B cell (primary cell): ENCODE data around the gene CRTC1. TPM values are rescaled to one million over a fixed set of nuclear protein-coding genes. Genes with fewer than 3 reads are reported as not detected.

Source experiments
- ATAC-seq: fragments of 200-7000 bp; cut with Tn5 transposase; one replicate; pipeline ENCODE4 v1.10.0; 2021; ENCODE audit warnings: low read depth, mild to moderate bottlenecking, moderate number of reproducible peaks, moderate library complexity
- CTCF ChIA-PET: fragments of 350-600 bp; sonication (Branson Sonifier 250); formaldehyde crosslinking; loops from one replicate; lab custom pipeline; 2021; ENCODE audit warnings: antibody characterized with exemption, inconsistent platforms; lab: Charles Lee
- POLR2A ChIA-PET: fragments of 350-600 bp; sonication (Branson Sonifier 250); formaldehyde crosslinking; loops from one replicate; lab custom pipeline; 2021; ENCODE audit warnings: antibody characterized with exemption; lab: Charles Lee
- DNase-seq: peaks from one replicate; pipeline ENCODE4 v3.0.0; 2013
- H2AFZ ChIP-seq: 2 replicates; pipeline ENCODE4 v1.6.1; 2012; ENCODE audit warnings: mild to moderate bottlenecking, low read depth, low read length; ENCODE audit not compliant: insufficient read depth, poor library complexity, severe bottlenecking
- H3K27ac ChIP-seq, 2 donors: 1 replicate in 1 of 2; 2 replicates in 1 of 2; pipeline ENCODE4 v1.5.1; 2012 to 2013; ENCODE audit warnings: low read length in 2 of 2, mild to moderate bottlenecking in 2 of 2, moderate library complexity in 1 of 2
- H3K27me3 ChIP-seq, 4 experiments: fragments of 200-600 bp in 1 of 4; sonication (generic) in 1 of 4; replicated peaks in 1 of 4; 1 replicate in 2 of 4; 2 replicates in 2 of 4; pipeline versions ENCODE4 v1.6.1 to v1.7.0; 2013 to 2016; ENCODE audit warnings: low read length in 3 of 4, mild to moderate bottlenecking in 2 of 4, mixed read lengths in 1 of 4, moderate library complexity in 1 of 4; ENCODE audit not compliant: insufficient read depth in 4 of 4, control insufficient read depth in 3 of 4; ENCODE audit errors: control extremely low read depth in 1 of 4
- H3K36me3 ChIP-seq, 2 experiments: replicated peaks in 1 of 2; 1 replicate in 1 of 2; 2 replicates in 1 of 2; pipeline versions ENCODE4 v1.6.1 to v1.7.1; 2013; ENCODE audit warnings: low read length in 1 of 2; ENCODE audit not compliant: insufficient read depth in 2 of 2, control insufficient read depth in 1 of 2; ENCODE audit errors: control extremely low read depth in 1 of 2, extremely low read depth in 1 of 2
- H3K4me1 ChIP-seq, 2 donors: fragments of 200-600 bp in 1 of 2; sonication (generic) in 1 of 2; 1 replicate in 1 of 2; 2 replicates in 1 of 2; pipeline versions ENCODE4 v1.5.1 to v1.6.1; 2013 to 2017; ENCODE audit warnings: low read length in 2 of 2; ENCODE audit not compliant: control insufficient read depth in 2 of 2, insufficient read depth in 2 of 2
- H3K4me2 ChIP-seq: replicated peaks from 2 replicates; pipeline ENCODE3; 2012; ENCODE audit warnings: mild to moderate bottlenecking, low read depth, low read length; ENCODE audit not compliant: poor library complexity, severe bottlenecking
- H3K4me3 ChIP-seq, 5 experiments: fragments of 200-600 bp in 1 of 5; sonication (generic) in 1 of 5; 1 replicate in 3 of 5; 2 replicates in 2 of 5; pipeline versions ENCODE4 v1.5.1 to v1.7.0; 2011 to 2016; ENCODE audit warnings: low read length in 4 of 5, mild to moderate bottlenecking in 4 of 5, low read depth in 2 of 5, control low read depth in 1 of 5, moderate library complexity in 1 of 5; ENCODE audit not compliant: insufficient read depth in 1 of 5; ENCODE audit errors: control extremely low read depth in 1 of 5, extremely low read depth in 1 of 5
- H3K79me2 ChIP-seq: fragments of 200-600 bp; sonication (generic); one replicate; pipeline ENCODE4 v1.6.0; 2016; ENCODE audit warnings: low read length; ENCODE audit not compliant: control insufficient read depth, insufficient read depth
- H3K9ac ChIP-seq: fragments of 200-600 bp; sonication (generic); 2 replicates; pipeline ENCODE4 v1.6.1; 2017; ENCODE audit warnings: mild to moderate bottlenecking, low read length, moderate library complexity
- H3K9me3 ChIP-seq, 3 donors: one replicate each; pipeline versions ENCODE4 v1.6.1 to v1.7.1; 2013; ENCODE audit warnings: low read length in 2 of 3; ENCODE audit not compliant: control insufficient read depth in 2 of 3, insufficient read depth in 1 of 3; ENCODE audit errors: control extremely low read depth in 1 of 3
- H4K20me1 ChIP-seq: 2 replicates; pipeline ENCODE4 v1.6.0; 2012; ENCODE audit warnings: mild to moderate bottlenecking, low read length; ENCODE audit not compliant: insufficient read depth, control insufficient read depth, poor library complexity, severe bottlenecking
- H3K27ac Mint-ChIP-seq: one replicate; pipeline ENCODE4 v1.8.0; 2021; ENCODE audit warnings: mixed read lengths
- H3K27me3 Mint-ChIP-seq: one replicate; pipeline ENCODE4 v1.8.0; 2021; ENCODE audit warnings: mixed read lengths
- H3K4me1 Mint-ChIP-seq: one replicate; pipeline ENCODE4 v1.8.0; 2021; ENCODE audit warnings: mixed read lengths
- H3K4me3 Mint-ChIP-seq: one replicate; pipeline ENCODE4 v1.8.0; 2021; ENCODE audit warnings: mixed read lengths
- H3K9me3 Mint-ChIP-seq: one replicate; pipeline ENCODE4 v1.8.0; 2022; ENCODE audit warnings: mixed read lengths; ENCODE audit not compliant: insufficient read depth
- CTCF ChIP-seq: fragments of 200-600 bp; IDR thresholded peaks from one replicate; pipeline ENCODE4 v1.8.0; 2022; ENCODE audit warnings: antibody characterized with exemption, mild to moderate bottlenecking
- EZH2 ChIP-seq: IDR thresholded peaks from 2 replicates; pipeline ENCODE4 v1.6.1; 2012; ENCODE audit warnings: borderline replicate concordance, low read depth, mild to moderate bottlenecking, moderate library complexity, low read length; ENCODE audit not compliant: insufficient read depth, poor library complexity, severe bottlenecking
- WGBS: methylation state at CpG from one replicate; pipeline ENCODE4 v1.1.5; 2013; ENCODE audit warnings: missing lambda C conversion rate; ENCODE audit not compliant: insufficient coverage; 5-methylcytosine and 5-hydroxymethylcytosine counted together
- intact Hi-C: fragments of 100-400 bp; cut with micrococcal nuclease; formaldehyde crosslinking; loops from one replicate; pipeline ENCODE4 v1.10.0; 2022
- polyA plus RNA-seq: library from polyadenylated mRNA; depleted of rRNA; stranded (reverse); fragments of >200 nt; gene quantifications from 2 replicates; pipeline ENCODE4 v1.2.3, GENCODE V29; 2012
- total RNA-seq, 2 donors: library from RNA; stranded (reverse); fragments of 120-200 nt in 1 of 2; gene quantifications; 1 replicate in 1 of 2; 2 replicates in 1 of 2; pipeline versions ENCODE4 v1.2.3 to v1.2.4, GENCODE V29; 2013 to 2022

The CRTC1 gene
- total and polyA plus RNA-seq, 2 donors (not counting 1 experiment from before 2014, with no cell fraction given), result 15.9 to 30.1 TPM

DNA sequence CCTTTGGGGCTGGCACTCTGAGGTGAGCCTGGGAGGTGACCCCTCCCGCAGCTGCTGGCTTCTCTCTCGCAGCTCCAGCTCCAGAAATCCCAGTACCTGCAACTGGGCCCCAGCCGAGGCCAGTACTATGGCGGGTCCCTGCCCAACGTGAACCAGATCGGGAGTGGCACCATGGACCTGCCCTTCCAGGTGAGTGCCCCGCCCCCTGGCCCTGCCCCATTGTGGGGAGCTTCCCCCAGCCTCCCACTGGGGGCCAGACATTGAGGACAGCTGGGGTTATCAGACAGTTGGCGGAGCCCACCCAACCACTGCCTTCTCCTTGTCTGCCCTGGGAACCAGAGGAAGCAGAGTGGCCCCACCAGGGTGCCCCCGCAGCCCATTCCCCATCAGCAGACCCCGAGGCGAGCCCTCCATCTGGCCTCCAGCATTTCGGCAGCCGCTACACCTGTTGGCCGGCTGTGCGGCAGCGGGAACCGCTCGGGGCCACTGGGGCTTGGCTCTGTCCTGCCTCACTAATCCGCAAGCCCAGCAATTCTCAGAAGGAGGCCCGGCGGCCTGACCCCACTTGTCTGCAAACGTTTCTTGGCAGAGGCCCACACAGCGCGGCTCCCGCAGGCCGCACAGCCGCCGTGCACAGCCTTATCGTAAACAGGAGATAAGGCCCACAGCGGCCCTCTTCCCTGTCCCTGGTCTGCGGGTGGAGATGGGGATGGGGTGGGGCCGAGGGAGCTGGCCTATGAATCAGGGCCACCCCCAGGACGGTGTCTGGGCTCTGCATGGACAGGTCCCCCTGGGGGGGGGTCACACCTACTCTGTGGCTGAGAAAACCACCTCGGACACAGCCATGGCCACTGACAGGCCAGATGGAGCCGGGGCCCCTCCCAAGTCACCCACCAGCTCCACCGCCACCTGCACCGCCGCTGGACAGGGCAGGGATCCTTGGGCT is 59.6 kb downstream of the CRTC1 start:
- Mint-ChIP-seq H3K4me3 (no peak overlapping the region), H3K9me3 (no peaks in the 10 kb centered on the region), H3K4me1 (no peaks in the 10 kb centered on the region), H3K27me3 (no peaks in the 10 kb centered on the region), H3K27ac (no peak overlapping the region)
- ChIA-PET POLR2A (no interaction called here), CTCF (no interaction called here)
- Histone ChIP-seq H3K36me3 (no peaks in the 10 kb centered on the region), H3K27ac (no peak overlapping the region), H3K9me3 (no peaks in the 10 kb centered on the region), H3K4me2 (no peak overlapping the region), H2AFZ (no peak overlapping the region), H3K4me1 (no peaks in the 10 kb centered on the region), H3K9ac (no peak overlapping the region), H3K79me2 (no peaks in the 10 kb centered on the region), H3K4me3 (no peak overlapping the region), H4K20me1 (peaks cover 64% of the 10 kb centered on the region), H3K27me3 (no peaks in the 10 kb centered on the region)
- ATAC-seq (no peak), DNase-seq (no peak)
- 94% methylated on average over 33 of the region's 38 CpGs for WGBS
- intact Hi-C loops, result no loop called here
- no peak for TF ChIP-seq CTCF
- TF ChIP-seq EZH2, result no peak

GRCh38 chr19:18743784-18744418 is 60.4 kb downstream of the CRTC1 start:
- H4K20me1 ChIP-seq, result peaks cover 61% of the 10 kb centered on the region
- no peaks in the 10 kb centered on the region for H3K27me3 ChIP-seq
- H3K4me1 ChIP-seq, result no peaks in the 10 kb centered on the region
- no peak overlapping the region for H3K9ac ChIP-seq
- no peak overlapping the region for H3K4me3 Mint-ChIP-seq
- ChIA-PET POLR2A (no interaction called here), CTCF (no interaction called here)
- 98% methylated on average over 36 of the region's 36 CpGs for WGBS
- H3K79me2 ChIP-seq, result no peaks in the 10 kb centered on the region
- H2AFZ ChIP-seq, result no peak overlapping the region
- H3K9me3 ChIP-seq, result no peaks in the 10 kb centered on the region
- DNase-seq (no peak), ATAC-seq (no peak)
- TF ChIP-seq EZH2 (no peak), CTCF (no peak)
- H3K27ac Mint-ChIP-seq, result no peak overlapping the region
- no peak overlapping the region for H3K4me3 ChIP-seq
- H3K4me2 ChIP-seq, result no peak overlapping the region
- intact Hi-C loops, result no loop called here
- H3K36me3 ChIP-seq, result no peaks in the 10 kb centered on the region
- no peaks in the 10 kb centered on the region for H3K4me1 Mint-ChIP-seq
- H3K27ac ChIP-seq, result no peak overlapping the region
- H3K27me3 Mint-ChIP-seq, result no peaks in the 10 kb centered on the region
- H3K9me3 Mint-ChIP-seq, result no peaks in the 10 kb centered on the region
